NOMO-1 treated with DMSO at 0.1 percent for 48 hours (cell line): ENCODE measurements around the gene FOXN3.
"Not testable (repeated sequence)": the region's sequence is repeated elsewhere in the genome, so short reads cannot be mapped to it uniquely, and the experiment has no call there.

Experiments used
- DNase-seq: peaks from one replicate; lab custom pipeline; 2025; ENCODE audit not compliant: unreplicated experiment; lab: John Stamatoyannopoulos, UW

Gene FOXN3

DNA sequence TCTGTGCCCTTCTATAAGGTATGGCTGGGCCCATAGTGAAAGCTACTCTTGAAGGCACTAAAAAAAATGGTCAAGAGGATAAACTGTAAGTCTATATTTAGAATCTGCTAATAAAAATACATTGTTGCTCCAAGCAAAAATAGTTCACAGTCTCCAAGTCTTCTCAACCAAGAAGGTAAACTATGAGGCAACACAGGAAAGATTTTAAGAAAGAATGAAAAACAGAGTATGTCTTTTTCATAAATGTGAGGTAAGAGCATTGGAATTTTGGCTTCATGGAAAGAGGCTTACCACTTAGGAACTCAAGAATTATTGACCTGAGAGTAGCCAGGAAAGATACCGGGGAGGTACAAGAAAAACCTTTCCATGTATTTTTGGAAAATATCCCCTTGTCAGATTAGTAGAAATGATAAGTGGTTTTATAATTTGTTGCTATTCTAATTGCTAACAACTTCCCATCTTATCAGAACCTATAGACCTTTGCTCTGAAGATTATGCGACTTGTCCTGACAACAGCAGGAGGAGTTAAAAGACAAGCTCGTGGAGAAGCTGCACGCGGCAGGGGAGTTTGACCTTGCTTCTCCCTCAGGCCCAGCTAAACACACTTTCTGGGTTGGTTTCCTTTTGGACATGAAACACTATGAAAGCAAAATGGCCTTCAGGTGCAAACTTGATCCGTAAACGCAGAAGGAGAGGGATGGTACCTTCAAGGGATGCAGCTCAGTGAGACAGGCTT is 238.1 kb downstream of the FOXN3 start:
- no peak for DNase-seq

DNA sequence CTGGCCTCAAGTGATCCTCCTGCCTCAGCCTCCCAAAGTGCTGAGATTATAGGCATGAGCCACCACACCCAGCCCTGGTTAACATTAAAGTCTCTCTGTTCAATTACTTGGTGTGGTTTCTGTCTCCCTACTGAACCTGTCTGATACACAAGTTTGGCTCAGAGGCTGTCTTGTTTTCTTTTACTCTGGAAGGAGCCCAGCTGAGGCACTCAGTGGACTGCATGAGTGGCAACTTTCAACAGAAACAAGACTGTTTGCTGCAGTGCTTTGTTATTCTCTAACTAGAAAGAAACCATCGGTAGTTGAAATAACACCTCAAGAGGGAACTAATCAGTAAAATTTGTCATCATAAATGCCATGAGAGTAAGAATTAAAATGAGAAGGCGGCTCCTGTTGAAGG is 238.7 kb downstream of the FOXN3 start:
- no peak for DNase-seq

DNA sequence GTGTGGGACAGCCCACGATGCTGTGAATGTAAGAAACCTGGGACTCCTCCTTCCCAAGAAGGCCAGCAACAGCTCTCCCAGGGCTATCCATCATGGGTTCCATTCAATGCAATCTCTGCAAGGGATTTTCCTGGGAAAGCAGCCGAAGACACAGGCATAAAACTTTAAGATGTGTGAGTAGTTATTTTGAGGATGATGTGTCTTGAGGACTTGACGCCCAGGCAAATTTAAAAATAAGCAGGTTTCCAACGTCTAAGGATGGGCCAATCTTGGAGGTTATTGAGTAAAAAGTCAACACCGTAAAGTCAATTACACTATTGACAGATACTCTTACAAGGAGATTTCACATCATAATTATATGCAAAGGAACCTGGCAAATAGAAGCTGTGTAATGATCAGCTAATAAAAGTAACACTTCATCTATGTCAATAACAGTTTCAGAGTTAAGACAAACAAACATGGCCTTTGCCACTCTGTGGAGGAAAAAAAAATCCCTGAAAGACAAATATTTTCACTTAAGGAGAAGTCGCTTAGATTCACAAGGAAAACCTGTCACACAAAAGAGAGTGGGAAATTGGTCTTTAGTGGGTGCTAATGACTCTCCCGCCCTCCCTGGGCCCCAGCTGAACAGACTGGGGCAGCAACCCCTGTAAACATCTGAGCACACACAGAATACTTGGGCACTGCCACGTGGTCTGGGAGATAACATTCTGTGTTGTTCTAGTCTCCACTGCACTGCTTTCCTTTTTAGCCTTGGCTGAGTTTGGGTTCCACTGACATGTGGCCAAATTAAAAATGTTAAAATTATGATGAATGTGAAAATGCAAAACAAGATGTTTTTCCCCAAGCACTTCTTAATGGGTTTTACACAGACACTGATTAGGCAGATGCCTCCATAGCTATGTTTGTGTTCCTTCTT is 240.9 kb downstream of the FOXN3 start:
- DNase-seq = no peak

DNA sequence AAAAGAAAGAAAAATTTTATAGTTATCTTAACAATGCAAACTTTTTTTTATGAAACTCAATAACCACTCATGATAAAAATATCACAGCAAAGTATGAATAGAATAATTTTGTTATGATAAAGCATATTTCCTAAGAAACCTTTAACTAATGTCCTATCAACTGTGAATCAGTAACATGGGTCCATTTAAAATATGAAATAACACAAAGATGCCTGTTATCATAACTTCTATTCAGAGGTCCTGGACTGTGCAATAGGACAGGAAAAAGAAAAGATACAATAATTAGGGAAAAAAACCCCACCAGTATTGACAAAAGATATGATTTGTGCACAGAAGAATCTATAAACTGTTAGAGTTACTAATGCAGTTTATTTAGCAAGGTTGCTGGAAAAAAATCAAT is 245.4 kb downstream of the FOXN3 start:
- no peak for DNase-seq

DNA sequence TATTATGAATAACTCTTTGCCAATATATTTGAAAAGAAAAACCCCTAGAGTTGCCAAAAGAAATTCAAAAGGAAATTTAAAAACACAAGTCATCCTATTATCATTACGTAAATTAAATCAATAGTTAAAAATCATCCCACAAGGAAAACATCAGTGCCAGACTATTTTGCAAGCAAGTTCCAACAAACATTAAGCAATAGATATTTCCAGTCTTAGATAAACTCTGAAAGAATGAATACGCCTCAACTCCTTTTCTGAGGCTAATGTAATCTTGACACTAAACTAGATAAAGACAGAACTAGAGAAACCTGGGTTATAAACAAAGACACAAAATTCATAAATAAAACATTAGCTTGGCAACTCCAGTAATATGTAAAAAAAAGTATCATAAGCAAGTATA is 245.9 kb downstream of the FOXN3 start:
- no peak for DNase-seq

DNA sequence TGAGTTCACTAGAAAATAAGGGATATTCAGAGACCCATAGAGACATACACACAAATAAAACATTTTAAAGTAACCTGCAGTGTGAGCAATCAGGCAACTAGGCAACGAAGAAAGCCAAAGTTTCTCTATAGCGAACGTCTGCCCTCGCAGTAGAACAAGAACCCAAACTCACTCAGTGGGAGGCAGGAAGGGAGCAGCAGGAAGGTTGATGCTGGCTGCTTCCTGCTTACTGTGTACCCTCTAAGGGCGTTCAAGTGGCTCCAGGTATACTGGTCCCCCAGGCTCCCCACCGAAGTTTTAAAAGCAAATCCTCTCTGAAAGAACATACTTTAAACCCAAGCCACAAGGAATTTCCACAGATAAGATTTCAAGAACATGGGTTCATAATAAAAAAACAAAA is 249.3 kb downstream of the FOXN3 start:
- DNase-seq = no peak

DNA sequence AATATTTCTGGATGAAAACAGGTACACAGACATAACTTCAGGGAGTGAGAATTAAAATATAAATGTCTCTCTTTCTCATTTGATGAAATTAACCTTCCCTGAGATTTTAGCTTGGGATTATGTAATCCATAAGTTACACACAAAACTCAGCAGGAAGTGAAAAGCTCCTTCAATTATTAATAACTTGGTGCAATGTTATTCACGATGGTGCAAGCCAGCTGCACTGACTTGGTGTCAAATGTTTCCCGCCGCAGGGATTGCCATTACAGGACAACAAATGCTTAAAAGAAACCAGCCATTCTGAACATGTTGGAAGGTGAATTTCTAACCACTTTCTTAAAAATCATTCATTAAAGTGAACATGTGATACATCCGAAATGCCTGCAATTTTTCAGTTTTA is 250.4 kb downstream of the FOXN3 start:
- no peak for DNase-seq

DNA sequence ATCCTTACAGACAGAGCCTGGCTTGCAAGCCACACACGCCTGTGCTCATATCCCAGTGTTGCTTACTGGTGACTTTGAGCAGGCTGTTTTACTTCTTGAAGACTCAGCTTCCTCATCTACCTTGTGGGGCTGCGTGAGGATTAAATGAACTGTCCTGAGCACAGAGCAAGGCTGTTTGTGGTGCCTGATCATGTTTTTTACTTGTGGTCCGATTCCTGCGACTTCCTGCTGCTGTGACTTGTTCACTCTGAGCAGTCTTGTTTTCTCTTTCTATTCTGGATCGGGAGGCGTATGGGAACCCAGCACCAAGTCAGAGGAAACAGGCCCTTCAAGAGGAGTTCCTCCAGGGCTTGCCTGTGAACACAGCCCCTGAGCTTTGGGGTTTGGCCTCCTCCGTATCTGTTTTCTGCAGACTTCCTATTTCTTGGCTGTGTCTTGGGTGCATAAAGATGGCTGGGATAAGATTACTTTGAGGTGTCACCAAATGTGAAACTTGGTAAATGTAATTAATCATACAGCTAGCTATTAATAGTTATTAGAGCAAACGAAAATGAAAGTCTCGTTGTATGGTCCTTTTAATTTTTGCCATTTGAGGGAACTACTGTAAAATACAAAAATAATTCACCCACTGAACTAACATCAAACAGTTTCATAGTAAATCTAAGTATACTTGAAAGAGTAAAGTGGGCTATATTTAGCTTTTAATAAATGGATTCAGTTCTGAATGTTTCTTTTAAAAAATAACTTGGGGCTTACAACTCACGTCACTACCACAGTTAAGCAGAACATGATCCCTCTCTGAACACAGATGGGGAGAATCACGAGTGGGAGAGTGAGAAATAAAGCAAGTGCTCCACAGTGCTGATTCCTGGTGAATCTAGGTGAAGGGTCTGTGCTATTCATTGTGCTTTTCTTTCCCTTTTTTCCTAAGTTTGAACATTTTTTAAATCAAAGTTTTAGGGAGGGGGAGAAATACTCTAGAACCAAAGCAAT is 251.5 kb downstream of the FOXN3 start:
- DNase-seq = no peak

DNA sequence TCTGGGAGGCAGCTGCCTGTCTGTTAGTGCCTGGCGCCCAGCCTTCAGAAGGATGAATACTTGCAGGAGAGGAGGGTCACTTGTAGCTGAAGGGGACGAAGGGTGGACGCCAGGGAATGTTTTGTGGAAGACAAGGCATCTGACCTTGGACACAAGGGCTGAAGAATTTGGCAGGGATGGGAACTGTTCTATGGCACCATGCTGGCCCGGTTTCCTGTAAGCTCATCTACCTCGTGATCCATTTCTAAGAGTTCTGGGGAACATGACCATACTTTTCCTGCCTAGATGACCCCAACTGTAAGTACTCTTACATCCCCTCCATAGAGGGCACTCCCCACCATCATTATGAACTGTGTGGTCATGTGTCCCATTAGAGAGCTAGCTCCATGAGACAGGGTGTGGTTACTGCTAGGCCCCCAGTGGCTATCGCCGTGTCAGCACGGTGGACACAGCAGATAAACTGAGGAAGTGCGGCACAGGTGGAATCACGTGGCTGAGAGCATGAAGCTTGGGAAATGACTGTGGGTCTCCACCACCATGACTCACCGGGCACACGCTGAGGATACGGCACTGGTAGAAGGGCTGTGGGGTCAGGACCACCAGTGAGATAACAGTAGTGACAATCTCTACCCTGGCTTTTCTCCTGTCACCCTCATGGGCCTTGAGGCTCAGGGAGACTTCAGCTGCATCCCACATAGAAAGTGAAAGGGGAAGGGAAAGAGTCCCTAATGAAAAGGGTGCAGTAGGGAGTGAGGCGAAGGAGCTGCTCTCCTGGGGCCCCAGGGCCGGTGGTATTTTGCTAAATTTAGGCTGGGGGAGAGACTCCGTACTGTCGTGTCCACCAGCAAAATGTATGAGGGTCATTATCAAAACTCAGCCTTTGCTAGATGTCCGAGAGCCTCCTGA is 252.6 kb downstream of the FOXN3 start:
- DNase-seq = no peak

DNA sequence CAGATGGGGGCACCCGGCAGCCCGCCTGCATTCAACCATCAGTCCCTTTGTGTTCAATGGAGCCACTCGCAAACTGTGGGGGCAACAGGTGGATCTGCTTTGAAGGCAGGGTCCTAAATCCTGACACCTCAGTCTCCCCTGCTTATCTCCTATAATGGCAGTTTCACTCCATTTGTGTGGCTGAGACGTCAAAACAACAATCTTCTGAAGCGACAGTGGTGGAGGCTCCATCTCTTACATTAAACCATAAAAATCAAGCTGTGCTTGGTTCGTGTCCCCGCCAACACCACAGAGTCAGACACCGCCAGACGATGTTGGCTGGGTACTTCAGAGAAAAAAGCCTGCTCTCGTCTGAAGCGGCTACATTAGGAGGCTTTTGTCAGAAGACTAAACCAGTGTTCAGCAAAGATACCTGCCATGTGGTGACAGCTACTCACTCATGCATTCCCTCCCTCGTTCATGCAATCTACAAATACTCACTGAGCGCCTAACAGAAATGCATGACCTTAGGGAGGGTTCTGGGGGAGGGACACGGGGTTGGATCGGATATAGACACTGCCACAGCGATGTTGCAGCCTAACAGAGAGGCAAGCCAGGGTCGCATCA is 253.9 kb downstream of the FOXN3 start:
- DNase-seq = no peak

DNA sequence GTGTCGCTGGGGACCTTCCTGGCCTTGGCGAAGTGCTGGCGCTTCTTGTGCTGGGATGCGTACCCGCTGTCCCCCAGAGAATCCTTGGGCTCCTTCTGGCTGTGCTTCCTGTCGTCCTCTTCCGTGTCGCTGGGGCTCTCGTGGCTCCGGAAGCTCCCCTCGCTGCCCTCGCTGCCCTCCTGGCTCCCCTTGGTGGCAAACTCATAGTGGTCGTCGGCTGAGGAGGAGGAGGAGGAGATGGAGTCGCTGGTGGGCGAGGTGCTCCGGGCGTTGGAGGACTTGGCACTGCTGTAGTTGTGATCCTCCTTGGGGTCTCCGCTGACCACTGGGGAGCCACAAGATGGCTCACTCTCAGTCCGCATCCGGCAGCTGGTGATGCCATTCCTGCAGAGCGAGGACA is 254.4 kb downstream of the FOXN3 start:
- no peak for DNase-seq

DNA sequence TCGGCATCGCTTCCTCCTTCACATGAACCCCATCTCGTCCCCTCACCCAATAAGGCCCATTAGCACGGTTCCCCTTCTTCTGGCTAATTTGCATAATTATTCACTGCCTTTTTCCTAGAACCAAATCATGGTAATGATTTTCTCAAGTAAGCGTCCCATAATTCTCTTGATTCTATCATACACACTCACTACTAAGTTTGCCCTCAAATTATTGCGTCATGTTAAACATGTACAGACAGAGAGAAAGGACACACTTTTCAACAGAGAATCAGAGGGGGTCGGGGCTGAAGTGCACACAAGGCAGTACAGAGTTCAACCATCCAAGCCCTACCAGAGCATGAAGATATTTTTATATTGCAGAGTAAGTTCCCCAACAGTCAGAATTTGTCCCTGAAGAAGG is 256.6 kb downstream of the FOXN3 start:
- DNase-seq = peak; percentile 36

DNA sequence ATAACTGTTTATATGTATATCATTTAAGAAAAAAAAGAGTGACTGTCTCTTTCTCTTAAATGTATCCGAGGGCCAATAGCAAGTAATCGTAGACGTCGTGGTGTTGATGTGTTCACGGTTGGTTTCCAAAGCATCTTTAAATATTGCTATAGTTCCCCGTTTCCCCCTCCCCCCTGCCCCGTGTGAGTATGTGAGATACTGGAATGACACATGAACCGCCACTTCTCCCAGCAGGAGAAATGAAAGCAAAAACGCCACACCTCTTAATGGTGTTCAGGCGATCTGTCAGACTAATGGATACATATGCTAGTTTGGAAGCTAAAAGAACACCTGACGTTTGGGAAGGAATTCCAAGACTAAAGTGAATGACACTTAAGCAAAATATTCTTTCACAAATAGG is 258.3 kb downstream of the FOXN3 start:
- no peak for DNase-seq

DNA sequence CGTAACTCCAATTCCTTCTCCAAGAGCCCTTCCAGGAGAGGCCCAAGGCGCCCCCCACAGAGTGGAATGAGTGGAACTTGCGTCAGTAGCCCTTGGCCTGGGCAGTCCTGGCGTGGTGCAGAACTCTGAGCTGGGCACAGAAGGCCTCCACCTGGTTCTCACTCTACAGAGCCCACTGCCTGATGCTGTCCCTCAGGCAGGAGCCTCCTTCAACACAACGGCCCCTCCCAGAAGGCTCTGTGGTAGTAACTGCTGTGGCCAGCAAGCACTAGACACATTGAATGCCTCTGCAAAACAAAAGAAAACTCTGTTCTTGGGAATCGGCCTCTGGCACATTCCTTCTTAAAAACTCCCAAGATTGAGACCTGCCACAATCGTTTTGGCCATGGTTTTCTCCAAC is 258.9 kb downstream of the FOXN3 start:
- DNase-seq = not testable (repeated sequence)

DNA sequence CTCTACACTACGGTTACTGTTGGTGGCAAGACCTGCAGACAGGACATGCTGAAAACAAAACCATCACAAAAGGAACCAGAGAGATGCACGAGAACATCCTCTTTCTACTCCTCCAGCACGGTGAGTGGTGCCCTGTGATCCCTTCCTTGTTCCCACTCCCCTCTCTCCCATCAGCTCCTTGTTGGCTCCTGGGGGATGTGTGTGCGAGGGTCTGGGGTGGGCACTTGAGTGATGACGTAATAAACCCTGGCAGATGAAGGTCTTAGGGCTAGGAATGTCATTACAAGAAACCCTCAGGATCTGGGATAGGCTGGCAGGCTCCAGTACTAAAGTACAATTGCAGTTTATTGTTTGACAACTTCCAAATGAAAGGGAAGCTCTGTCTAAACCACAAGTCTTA is 261.5 kb downstream of the FOXN3 start:
- DNase-seq = no peak

DNA sequence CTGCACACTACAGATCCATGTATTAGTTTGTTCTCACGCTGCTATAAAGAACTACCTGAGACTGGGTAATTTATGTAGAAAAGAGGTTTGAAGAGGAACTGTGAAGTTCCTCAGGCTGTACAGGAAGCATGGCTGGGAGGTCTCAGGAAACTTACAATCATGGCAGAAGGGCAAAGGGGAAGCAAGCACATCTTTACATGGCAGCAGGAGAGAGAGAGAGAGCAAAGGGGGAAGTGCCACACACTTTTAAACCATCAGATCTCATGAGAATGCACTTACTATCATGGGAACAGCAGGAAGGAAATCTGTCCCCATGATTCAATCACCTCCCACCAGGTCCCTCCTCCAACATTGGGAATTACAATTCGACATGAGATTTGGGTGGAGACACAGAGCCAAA is 265.3 kb downstream of the FOXN3 start:
- DNase-seq = not testable (repeated sequence)

DNA sequence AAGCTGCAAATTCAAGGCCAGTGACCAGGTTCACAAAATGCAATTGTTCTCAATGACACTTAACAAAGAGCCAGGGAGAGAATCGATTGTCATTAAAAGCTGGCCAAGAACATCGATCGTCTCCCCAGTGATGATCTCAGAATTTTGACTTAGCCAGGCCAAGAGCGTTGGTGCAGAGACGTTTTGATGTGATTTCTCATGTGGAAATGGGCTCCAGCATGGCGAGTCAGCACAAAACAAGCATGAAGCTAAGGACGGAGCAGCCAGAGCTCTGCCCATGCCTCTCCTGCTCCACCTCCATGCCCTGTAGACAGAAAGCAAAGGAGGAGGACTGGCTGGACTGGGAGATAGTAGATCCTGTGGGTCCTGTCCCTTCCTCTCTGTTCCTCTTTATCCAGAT is 270.8 kb downstream of the FOXN3 start:
- DNase-seq = no peak

DNA sequence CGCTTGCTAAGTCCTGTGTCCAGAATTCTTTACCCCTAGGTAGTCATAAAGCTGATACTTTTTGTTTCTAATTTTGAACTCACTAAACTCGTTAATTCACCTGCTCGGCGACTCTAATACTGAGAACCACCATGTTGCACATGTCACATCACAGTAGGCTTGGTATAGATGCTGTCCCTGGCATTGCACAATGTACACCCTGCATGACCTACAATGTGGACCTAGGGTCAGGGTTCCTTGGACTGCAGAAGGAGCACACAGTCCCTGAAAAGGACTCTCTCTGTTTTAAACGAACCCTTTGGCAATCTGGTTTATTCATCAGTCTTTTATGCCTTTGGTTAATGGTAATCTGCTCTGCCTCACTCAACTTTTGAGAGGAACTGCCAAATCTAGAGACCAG is 272.4 kb downstream of the FOXN3 start:
- no peak for DNase-seq

DNA sequence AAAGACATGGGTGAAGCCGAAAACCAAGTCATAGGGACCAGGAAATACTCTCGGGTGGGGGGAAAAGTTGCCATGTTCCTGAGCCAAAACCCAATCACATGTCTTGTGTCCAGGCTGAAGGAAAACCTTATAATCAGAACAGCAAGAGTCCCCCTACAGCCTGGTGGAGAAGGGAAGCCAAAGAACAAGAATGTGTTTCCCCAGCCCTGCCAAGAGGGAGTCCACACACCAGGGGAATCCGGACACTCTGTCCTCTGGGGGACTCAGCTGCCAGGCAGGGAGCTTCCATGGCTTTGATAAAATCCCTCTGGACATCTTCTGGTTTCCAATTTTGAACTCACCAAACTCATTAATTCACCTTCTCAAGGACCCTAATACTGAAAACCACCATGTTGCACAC is 273.0 kb downstream of the FOXN3 start:
- DNase-seq = no peak

DNA sequence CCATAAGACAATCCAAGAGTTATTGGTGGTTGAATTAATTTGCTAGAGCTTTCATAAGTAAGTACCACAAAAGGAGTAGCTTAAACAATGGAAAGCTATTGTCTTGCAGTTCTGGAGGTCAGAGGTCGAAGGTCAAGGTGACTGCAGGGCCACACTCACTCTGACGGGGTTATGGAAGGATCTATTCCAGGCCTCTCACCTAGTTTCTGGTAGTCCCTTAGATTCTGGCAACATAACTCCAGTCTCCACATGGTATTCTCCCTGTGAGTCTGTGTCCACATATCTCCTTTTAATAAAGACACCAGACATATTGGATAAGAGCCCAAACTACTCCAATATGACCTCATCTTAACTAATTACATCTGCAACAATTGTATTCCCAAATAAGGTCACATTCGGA is 273.4 kb downstream of the FOXN3 start:
- no peak for DNase-seq
